Endothelial cell (in vitro differentiated cells): ENCODE data around the gene DTYMK. TPM values are rescaled to one million over a fixed set of nuclear protein-coding genes. Genes with fewer than 3 reads are reported as not detected.
"Not testable (repeated sequence)": the region's sequence is repeated elsewhere in the genome, so short reads cannot be mapped to it uniquely, and the experiment has no call there.

Experiments used
- DNase-seq: peaks from one replicate; pipeline ENCODE4 v3.0.0; 2021; ENCODE audit warnings: low spot score
- H3K27ac Mint-ChIP-seq: one replicate; pipeline ENCODE4 v1.8.0; 2021; ENCODE audit warnings: mixed read lengths, inconsistent platforms; ENCODE audit not compliant: unreplicated experiment
- H3K27me3 Mint-ChIP-seq: one replicate; pipeline ENCODE4 v1.8.0; 2021; ENCODE audit warnings: mild to moderate bottlenecking, moderate library complexity, mixed read lengths, inconsistent platforms; ENCODE audit not compliant: unreplicated experiment
- H3K36me3 Mint-ChIP-seq: one replicate; pipeline ENCODE4 v1.8.0; 2021; ENCODE audit warnings: mild to moderate bottlenecking, low read depth, mixed read lengths, inconsistent platforms; ENCODE audit not compliant: unreplicated experiment
- H3K4me1 Mint-ChIP-seq: one replicate; pipeline ENCODE4 v1.8.0; 2021; ENCODE audit warnings: mild to moderate bottlenecking, mixed read lengths, inconsistent platforms; ENCODE audit not compliant: unreplicated experiment
- H3K4me3 Mint-ChIP-seq: one replicate; pipeline ENCODE4 v1.8.0; 2021; ENCODE audit warnings: mild to moderate bottlenecking, mixed read lengths, inconsistent platforms; ENCODE audit not compliant: unreplicated experiment
- H3K9me3 Mint-ChIP-seq: one replicate; pipeline ENCODE4 v1.8.0; 2021; ENCODE audit warnings: mixed read lengths, inconsistent platforms; ENCODE audit not compliant: unreplicated experiment
- CTCF ChIP-seq: fragments of 200-600 bp; sonication (generic); IDR thresholded peaks from one replicate; pipeline ENCODE4 v1.5.0; 2021; ENCODE audit warnings: antibody characterized with exemption; ENCODE audit not compliant: unreplicated experiment
- total RNA-seq: library from RNA; stranded (reverse); fragmentation: NEBNext Ultra II Directional; extraction: Animal tissue kit (Norgen Biotek cat#: 25700); gene quantifications from one replicate; pipeline ENCODE4 v1.2.1, GENCODE V29; 2021; ENCODE audit not compliant: unreplicated experiment

Gene DTYMK
- total RNA-seq, 1 donor from 2014 or later: 42.3 TPM

GRCh38 chr2:241733391-241734207 lies 47.0 kb upstream of the DTYMK start:
- H3K27ac Mint-ChIP-seq: no peak overlapping the region
- no peak for DNase-seq
- no peaks in the 10 kb centered on the region for H3K9me3 Mint-ChIP-seq
- no peak for TF ChIP-seq CTCF
- peaks cover 11% of the 10 kb centered on the region for H3K27me3 Mint-ChIP-seq
- peak overlapping the region; percentile 85 for H3K4me3 Mint-ChIP-seq
- H3K4me1 Mint-ChIP-seq: peaks cover 8% of the 10 kb centered on the region
- no peaks in the 10 kb centered on the region for H3K36me3 Mint-ChIP-seq

GRCh38 chr2:241732513-241733186 lies 46.0 kb upstream of the DTYMK start:
- H3K4me3 Mint-ChIP-seq: peak overlapping the region; percentile 27
- H3K27ac Mint-ChIP-seq, H3K36me3 Mint-ChIP-seq, H3K9me3 Mint-ChIP-seq, H3K27me3 Mint-ChIP-seq, H3K4me1 Mint-ChIP-seq: not testable (repeated sequence)
- peak; percentile 69 for DNase-seq
- TF ChIP-seq CTCF: peak; percentile 31

- Mint-ChIP-seq H3K4me3 (no peak overlapping the region), H3K36me3 (no peaks in the 10 kb centered on the region), H3K27ac (no peak overlapping the region)
Measured at GRCh38 chr2:241730671-241731293, 44.2 kb upstream of the DTYMK start.

GRCh38 chr2:241729868-241730267 lies 43.3 kb upstream of the DTYMK start:
- Mint-ChIP-seq H3K27ac (peak overlapping the region; percentile 42), H3K36me3 (no peaks in the 10 kb centered on the region), H3K4me1 (peaks cover 6% of the 10 kb centered on the region), H3K4me3 (peak overlapping the region; percentile 18), H3K9me3 (no peaks in the 10 kb centered on the region), H3K27me3 (peaks cover 11% of the 10 kb centered on the region)
- no peak for DNase-seq
- TF ChIP-seq CTCF: no peak

More at GRCh38 chr2:241730671-241731293, 44.2 kb upstream of the DTYMK start:
- H3K4me1 Mint-ChIP-seq: peaks cover 6% of the 10 kb centered on the region
- no peaks in the 10 kb centered on the region for H3K9me3 Mint-ChIP-seq
- DNase-seq: no peak
- H3K27me3 Mint-ChIP-seq: peaks cover 10% of the 10 kb centered on the region
- no peak for TF ChIP-seq CTCF

GRCh38 chr2:241728627-241729026 lies 42.0 kb upstream of the DTYMK start:
- H3K36me3 Mint-ChIP-seq: peaks cover 4% of the 10 kb centered on the region
- no peaks in the 10 kb centered on the region for H3K9me3 Mint-ChIP-seq
- peaks cover 9% of the 10 kb centered on the region for H3K27me3 Mint-ChIP-seq
- peaks cover 6% of the 10 kb centered on the region for H3K4me1 Mint-ChIP-seq
- H3K27ac Mint-ChIP-seq: no peak overlapping the region
- DNase-seq: no peak
- TF ChIP-seq CTCF: no peak
- H3K4me3 Mint-ChIP-seq: no peak overlapping the region
